GM21447 (cell line): ENCODE measurements around the gene PAGE2B.
"Not testable (repeated sequence)": the region's sequence is repeated elsewhere in the genome, so short reads cannot be mapped to it uniquely, and the experiment has no call there.

Source experiments
- ATAC-seq: cut with Tn5 transposase; IDR thresholded peaks from one replicate; pipeline ENCODE4 v1.9.1; 2021; ENCODE audit not compliant: unreplicated experiment

PAGE2B gene, protein sequence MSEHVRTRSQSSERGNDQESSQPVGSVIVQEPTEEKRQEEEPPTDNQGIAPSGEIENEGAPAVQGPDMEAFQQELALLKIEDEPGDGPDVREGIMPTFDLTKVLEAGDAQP

DNA sequence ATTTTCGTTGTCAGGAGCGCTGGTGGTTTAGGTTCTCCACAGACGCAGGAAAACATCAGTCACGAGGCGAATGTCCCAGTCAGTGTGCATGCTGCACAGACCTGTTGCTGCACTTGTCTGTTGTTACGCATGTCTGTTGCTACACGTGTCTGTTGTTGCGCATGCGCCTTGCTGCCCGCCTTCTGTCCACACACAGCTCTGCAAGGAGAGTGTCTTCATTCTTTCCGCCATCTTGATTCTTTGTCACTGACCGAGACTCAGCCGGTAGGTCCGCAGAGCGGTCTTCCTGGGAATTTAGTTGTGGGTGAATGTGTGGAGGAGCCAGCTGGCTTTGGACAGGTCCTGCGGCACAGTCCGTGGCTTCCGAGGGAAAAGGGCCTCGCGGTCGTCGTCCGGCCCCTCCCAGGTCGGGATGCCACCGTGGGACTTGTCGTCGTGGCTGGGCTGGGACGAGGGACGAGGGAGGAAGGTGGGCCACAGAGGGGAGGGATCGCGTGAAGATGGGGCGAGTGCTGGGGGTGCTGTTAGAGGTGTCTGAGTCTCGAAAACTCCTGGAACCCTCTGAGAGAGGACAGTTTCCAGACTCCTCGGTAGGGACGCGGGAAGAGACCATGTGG lies at the start of gene PAGE2B:
Gene PAGE2B, plus strand, starts transcription at position 180 of the 617 bp plus-strand sequence. CDS start 1,012 bp downstream, outside the sequence.
- ATAC-seq, result no peak

DNA sequence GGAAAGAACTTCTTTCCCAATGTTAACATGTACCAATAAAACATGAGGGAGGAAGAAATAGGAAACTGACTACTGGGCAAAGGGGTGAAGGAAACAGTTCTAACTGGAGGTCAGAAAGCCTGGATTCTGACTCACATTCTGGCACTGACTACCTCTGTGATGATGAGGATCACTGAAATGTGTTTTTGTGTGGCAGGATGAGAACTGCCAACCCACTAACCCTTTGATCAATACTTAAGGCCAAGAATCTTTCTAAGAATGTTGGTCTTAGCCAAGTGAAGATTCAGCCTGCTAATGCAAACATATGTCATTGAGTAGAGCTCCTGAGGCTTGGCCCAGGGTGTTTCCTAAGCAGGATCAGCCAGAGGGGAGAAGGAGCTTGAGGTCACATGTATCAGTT lies 48.7 kb upstream of the PAGE2B start:
- no peak for ATAC-seq

DNA sequence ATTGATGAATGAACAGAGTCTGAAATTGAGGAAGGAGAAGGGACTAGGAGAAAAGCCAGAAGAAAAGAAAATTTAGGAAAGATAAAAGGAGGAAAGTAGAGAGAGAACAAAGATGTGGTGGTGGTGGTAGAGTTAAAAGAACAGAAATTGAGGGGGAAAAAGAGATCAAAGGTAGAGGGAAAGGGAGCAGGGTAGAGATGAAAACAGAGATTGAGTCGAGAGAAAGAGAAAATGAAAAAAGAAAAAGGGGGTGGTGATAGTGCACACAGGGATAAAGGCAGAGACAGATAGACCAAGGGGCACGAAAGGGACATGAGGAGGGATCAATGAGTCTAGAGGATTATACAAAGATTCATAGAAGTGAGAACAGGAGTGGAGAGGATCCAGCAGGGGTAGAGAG lies 48.0 kb upstream of the PAGE2B start:
- ATAC-seq, result no peak

DNA sequence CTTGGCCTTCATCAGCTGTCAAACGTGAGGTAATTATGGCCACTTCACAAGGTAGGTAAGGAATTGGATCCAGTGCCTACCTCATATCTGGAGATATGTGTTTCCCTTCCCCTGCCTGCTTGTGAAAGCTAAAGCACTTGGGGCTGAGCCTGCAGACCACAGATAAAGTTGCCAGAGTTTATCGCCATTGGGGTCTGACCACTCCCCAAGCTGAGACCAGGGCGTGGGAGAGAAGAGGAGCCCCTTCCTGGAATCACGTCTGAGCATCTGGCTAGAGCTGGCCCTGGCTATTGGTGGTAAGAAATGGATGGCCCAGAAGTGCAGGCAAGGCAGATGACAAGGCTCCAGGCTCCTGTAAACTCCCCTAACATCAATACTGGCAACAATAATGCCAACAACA lies 46.8 kb upstream of the PAGE2B start:
- no peak for ATAC-seq

DNA sequence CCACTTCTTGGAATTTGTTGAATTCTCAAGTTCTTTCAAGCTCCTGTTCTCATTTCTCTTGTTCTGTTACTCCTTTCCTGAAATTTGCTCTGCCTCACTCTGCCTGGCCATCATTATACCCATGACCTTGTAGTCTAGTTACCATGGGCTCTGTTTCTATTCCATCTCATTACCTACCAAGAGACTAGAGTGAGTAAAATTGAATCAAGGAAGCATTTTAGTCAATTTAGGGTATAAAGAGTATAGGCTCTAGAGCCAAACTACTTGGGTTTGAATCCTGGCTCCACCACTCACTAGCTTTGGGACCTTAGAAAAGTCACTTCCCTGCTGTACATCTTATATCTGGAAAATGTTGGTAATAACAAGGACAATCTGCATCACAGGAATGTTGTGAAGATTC lies 46.2 kb upstream of the PAGE2B start:
- no peak for ATAC-seq

DNA sequence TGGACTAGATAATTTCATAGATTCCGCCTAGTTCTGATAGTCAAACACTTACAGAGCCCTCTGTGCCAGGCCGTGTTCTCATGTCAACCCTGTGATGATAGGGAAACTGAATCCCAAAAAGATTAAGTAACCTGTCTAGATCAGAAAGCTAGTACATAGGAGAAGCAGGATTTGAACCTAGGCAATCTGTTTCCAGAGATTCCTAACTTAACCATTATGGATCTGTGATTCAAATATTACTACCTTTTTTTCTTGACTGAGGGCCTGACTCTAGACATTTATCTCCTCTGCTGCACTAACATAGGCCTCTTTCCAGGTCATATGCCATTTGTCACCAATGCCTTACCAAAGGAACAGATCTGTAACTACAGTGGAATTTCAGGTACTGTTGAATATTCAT lies 45.5 kb upstream of the PAGE2B start:
- ATAC-seq, result no peak

DNA sequence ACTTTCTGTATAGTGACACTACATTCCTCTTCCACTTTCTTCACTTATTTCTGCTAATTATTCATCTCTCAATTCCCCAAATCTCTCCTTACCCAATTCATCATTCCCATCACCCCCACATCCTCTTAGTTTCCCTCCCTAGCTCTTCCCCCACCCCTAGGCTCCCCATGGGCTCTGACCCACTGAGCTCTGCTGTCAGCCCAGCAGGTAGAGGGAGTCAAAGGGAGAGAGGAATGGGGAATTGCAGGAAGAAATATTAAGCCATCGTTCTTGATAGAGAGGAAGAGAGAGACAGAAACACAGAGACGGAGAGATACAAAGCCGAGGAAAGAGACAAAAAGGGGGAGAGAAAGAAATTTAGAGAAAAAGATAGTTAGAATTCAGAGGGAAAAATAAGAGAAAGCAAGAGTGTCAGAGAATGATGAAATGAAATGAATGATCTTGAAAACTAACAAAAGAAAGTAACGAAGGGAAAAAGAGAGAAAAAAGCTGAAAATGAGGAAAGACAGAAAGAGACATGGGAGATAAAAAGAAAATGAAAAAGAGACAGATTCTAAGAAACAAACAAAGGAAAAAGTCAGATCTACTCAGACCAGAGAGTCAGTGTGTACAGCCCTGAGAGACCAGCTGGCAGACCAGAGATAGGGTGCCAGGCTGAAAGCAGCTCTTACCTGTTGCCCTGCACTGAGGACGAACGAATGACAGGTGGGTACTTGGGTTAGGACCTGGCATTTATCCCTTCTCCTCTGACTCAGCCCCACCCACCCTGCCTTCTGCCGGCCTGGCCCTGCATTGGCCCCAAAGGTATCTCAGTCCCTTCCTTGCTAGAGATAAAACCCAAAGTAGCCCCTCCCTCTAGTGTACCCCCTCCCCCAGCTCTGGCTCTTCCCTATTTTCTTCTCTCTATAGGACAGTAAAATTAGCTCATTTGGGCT lies 44.3 kb upstream of the PAGE2B start, which contains the start of gene ALAS2:
Gene ALAS2, minus strand, starts transcription at position 707 of the 935 bp plus-strand sequence. CDS start 4,977 bp downstream, outside the sequence.
- no peak for ATAC-seq

DNA sequence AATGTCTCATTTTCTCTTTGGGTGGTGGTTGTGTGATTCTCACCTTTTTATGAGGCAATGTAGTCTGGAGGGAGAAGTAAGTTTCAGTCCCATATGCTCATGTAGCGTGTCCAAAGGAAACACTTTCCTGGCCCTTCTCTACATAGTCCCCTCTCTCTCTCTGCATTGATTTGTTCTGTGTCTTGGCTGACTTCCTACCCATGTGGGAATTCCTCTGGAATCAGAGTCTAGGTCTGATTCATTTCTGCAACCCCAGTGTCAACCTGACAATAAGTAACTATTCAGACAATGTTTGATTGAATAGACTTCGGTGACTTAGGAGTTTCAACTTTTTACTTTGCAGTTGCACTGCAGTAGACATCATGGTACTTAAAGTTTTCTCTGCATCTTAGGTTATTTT lies 41.4 kb upstream of the PAGE2B start:
- ATAC-seq, result no peak

DNA sequence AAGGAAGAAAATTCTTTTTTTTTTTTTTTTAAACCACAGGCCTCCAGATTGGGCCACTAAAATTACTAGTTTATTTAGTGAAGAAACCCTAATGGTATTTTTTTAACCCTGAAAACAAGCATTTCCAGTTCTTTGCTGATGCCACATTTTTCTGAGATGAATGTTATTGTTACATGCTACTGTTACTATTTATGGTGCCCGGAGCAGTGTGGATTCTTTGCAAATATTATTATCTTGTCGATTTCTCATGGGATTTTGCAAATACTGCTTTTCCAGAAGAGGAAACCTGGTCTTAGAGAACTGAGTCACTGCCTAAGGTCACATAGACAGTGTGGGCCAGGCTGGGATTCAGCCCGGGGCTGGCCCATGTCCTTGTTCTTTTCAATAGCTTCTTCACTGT lies 35.4 kb upstream of the PAGE2B start:
- no peak for ATAC-seq

DNA sequence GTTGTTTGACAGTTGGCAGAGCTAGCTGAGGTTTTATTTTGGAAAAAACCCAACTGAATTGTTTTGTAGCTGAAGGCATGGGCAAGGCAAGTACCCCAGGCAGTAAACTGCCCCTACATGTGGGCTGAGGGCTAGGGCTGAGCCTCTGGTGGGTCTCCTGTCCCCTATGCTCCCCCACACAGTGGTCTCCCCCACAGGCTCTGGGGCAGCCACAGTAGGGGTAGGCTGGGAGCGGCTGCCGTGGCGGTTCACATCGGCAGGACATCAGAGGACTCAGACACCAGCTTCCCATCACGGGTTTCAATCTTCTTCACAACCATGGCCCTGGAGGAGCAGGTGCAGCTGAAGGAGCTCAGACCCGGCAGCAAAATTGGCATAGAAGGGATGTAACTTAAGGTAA lies 33.3 kb upstream of the PAGE2B start:
- ATAC-seq, result no peak

DNA sequence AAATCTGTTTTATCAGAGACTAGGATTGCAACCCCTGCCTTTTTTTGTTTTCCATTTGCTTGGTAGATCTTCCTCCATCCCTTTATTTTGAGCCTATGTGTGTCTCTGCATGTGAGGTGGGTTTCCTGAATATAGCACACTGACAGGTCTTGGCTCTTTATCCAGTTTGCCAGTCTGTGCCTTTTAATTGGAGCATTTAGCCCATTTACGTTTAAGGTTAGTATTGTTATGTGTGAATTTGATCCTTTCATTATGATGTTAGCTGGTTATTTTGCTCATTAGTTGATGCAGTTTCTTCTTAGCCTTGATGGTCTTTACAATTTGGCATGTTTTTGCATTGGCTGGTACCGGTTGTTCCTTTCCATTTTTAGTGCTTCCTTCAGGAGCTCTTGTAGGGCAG lies 24.2 kb upstream of the PAGE2B start:
- ATAC-seq, result not testable (repeated sequence)

DNA sequence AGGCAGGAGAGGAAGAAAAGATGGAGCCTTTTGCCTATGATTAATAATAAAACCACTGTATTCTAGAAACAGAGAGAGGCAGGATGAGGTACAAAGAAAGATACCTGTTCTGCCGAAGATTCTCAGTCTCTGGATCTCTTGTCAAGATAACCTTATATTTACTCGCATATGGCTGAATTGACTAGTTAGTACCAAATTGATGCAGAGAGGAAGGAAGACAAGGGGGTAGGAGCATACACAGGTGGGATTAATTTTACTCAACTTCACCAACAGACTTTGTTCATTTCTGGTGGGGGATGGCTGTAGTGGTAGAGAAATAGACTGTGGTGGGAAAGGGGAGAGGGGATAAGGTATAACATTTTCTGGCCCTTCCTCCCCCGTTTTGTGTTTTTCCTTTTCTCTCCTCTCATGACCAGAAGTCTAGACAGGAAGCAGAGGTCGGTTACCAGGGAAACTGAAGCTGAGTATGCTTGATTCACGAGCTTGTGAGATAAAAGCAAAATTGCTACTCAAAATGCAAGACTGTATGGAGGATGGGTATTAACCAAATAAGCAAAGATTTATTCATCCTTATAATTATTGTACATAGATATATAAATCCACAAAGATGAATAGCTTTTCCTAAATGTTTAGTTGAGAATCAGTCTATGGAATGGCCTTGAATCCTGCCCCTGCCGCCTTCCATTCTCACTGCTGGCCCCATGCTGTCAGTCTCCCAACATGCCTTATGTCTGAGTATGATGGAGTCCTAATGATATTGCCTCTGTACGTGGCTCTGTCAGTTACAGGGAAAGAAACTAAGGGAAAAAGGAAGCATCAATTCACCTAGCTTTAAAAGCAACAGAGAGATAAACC lies 17.8 kb upstream of the PAGE2B start:
- no peak for ATAC-seq

DNA sequence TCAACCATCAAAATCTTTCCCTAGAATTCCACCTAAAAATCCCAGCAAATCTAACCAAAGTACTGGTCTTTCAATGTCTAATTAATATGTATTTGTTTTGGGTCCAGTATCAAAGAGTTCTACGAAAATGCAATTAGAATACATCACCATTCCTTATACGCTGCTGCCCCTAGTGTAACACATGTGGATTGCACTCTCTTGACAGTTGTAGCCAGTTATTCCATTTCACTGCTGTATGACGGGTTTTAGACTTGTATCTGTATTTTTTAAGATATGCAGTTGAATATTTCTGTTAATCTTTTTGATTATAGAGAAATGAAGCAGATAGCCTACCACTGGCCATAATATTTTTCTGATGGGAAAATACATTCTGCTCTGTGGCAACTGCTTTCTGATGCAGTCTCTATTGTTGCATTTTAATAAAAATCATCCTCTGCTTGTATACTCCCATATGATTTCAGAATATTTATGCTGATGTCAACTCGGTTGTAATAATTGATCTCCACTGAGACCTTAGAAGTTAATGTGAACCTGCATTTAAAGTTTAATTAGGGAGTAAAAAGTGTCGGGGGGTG lies 17.1 kb upstream of the PAGE2B start:
- no peak for ATAC-seq

DNA sequence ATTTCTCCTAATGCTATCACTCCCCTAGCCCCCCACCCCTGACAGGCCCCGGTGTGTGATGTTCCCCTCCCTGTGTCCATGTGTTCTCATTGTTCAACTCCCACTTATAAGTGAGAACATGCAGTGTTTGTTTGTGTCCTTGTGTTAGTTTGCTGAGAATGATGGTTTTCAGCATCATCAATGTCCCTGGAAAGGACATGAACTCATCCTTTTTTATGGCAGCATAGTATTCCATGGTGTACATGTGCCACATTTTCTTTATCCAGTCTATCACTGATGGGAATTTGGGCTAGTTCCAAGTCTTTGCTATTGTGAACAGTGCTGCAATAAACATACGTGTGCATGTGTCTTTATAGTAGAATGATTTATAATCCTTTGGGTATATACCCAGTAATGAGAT lies 7.7 kb upstream of the PAGE2B start:
- not testable (repeated sequence) for ATAC-seq

DNA sequence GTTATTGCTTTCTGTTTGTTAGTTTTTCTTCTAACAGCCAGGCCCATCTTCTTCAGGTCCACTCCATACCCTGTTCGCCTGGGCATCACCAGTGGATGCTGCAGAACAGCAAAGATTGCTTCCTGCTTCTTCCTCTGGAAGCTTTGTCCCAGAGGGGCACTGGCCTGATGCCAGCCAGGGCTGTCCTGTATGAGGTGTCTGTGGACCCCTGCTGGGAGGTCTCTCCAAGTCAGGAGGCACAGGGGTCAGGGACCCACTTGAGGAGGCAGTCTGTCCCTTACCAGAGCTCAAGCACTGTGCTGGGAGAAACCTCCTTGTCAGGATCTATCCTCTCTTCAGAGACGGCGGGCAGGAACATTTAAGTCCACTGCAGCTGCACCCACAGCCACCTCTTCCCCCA lies 2.5 kb upstream of the PAGE2B start:
- ATAC-seq, result no peak

DNA sequence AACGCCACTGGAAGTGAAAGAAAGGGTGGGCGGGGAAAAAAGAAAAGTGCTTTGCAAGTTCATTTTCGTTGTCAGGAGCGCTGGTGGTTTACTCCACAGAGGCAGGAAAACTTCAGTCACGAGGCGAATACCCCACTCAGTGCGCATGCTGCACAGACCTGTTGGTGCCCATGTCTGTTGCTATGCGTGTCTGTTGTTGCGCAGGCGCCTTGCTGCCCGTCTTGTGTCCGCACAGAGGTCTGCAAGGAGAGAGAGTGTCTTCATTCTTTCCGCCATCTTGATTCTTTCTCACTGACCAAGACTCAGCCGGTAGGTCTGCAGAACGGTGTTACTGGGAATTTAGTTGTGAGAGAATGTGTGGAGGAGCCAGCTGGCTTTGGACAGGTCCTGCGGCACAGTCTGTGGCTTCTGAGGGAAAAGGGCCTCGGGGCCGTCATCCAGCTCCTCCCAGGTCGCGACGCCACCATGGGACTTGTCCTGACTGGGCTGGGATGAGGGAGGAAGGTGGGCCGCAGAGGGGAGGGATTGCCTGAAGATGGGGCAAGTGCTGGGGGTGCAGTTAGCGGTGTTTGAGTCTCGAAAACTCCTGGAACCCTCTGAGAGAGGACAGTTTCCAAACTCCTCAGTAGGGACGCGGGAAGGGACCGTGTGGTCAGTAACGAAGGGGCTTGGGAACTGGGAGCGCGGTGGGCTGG lies 14.1 kb downstream of the PAGE2B start, which contains the start of gene PAGE2:
Gene PAGE2, plus strand, starts transcription at position 224 of the 695 bp plus-strand sequence. CDS start 1,003 bp downstream, outside the sequence.
- no peak for ATAC-seq

DNA sequence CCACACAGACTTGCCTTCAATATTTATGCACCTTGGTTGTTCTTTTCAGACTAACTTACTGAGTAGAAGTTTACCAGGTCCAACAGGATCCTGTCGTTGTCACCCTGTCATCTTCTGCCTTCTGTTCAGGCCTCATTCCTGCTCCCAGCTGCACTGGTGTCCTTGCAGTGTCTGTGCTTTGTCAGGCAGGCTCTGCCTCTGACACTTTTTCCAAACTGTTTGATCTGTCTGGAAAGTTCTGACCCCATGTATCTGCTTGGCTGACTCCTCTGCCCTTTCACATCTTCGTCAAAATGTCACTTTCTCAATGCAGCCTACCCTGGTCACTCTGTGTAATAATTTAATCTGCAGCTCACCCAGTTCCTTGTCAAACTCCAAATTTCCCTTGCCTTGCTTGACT lies 23.9 kb downstream of the PAGE2B start:
- no peak for ATAC-seq

DNA sequence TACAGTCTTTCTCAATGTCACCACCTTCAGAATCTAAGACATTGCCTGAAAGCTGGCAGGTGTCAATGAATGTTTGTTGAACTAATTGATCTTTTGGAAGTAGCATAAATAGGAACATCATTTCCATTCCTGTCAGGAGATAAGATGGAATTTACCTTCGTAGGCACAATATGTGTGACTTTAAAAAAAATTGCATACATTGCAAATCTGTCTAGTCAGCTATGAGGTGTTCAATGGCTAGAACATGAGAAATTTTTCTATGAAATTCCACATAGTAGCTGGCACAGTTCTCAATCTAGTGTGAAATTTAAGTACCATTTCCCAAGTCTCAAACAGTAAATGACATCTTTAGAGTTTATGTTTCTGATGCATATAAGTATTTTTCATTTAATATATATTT lies 24.3 kb downstream of the PAGE2B start:
- no peak for ATAC-seq

DNA sequence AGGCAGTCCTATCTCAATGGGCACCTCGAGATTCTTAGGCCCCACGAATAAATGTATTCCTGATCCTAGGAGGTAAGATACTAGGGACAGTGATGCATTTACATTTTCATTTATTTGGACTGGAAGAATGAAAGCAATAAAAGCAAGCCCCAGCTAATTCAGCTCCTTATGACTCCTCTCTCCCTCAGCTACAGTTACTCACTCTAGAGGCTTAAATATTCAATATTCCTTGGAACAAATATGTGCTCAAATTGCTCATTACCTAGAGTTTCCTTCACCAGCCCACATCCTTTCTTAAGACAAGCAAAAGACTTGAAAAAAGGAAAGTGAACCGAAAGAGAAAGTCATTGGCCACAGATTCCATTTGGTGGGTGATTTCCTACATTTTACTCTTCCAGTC lies 27.9 kb downstream of the PAGE2B start:
- ATAC-seq, result no peak

DNA sequence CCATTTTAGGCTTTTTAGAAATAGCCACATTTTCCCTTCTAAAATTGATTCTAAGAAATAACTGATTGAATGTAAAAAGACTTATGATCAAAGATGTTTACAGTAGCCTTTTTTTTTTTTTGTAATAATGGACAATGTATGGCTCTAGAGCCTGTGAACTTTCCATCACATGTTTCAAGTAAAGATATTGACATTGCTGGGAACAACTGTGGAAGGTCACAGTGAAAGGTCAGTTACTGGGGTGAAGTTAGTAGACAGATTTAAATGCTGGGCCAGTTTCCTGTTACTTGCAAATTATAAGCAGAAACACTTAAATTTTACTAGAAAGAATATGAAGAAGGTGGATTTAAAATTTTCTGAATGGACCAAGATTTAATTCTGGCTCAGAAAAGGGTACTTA lies 32.4 kb downstream of the PAGE2B start:
- ATAC-seq, result no peak
